Measurements from ENCODE around the gene MARCHF7. TPM values are rescaled to one million over a fixed set of nuclear protein-coding genes. Genes with fewer than 3 reads are reported as not detected.

MARCHF7 gene
- total RNA-seq, 1 donor from 2014 or later = 66.9 TPM

DNA sequence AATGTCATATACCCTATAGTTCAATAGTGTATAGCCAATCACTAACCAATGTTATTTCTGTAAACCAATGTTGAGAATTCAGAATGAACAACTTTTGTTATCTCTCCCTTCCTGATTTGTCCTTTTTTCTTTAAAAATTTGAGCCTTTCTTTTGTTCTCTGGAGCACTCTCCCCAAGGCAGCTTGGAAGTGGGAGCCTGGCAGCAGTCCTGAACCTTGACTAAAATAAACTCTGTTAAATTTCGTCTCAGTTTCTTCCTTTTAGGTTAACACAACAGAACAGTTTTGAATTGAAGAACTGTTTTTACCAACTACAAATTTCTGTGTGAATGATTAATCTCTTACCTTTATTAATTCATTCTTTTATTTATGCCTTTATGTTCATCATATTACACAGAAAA, 49.8 kb downstream of the MARCHF7 start:
- DNase-seq (ENCODE audit: low read depth in 2 of 2) = no peak

Other genes starting within 250 kb of the MARCHF7 start
- 45.8 and 68.8 TPM in 2 replicates for gene BAZ2B, start 96.0 kb upstream of the MARCHF7 start, total RNA-seq
- 5.7 and 15.1 TPM in 2 replicates for gene CD302, start 85.7 kb downstream of the MARCHF7 start, total RNA-seq
- 7.4 and 8.7 TPM in 2 replicates for gene LY75, start 192.2 kb downstream of the MARCHF7 start, total RNA-seq